Measurements from ENCODE around the gene AP2S1.
"Not testable (repeated sequence)": the region's sequence is repeated elsewhere in the genome, so short reads cannot be mapped to it uniquely, and the experiment has no call there.

The AP2S1 gene

GRCh38 chr19:46887240-46887782, 36.7 kb upstream of the AP2S1 start:
- TF ChIP-seq CTCF (IDR thresholded peaks at IDR 0.05): no peak
- no peak for TF ChIP-seq ZFX (IDR thresholded peaks at IDR 0.05; ENCODE audit: borderline replicate concordance)

GRCh38 chr19:46886546-46887239, 36.0 kb upstream of the AP2S1 start:
- no peak for TF ChIP-seq CTCF (IDR thresholded peaks at IDR 0.05)
- no peak for TF ChIP-seq ZFX (IDR thresholded peaks at IDR 0.05; ENCODE audit: borderline replicate concordance)
- H3K27ac ChIP-seq: no peak overlapping the region

More at GRCh38 chr19:46887240-46887782, 36.7 kb upstream of the AP2S1 start:
- no peak overlapping the region for H3K27ac ChIP-seq

GRCh38 chr19:46885411-46885810, 34.8 kb upstream of the AP2S1 start:
- H3K27ac ChIP-seq: no peak overlapping the region
- no peak for TF ChIP-seq ZFX (IDR thresholded peaks at IDR 0.05; ENCODE audit: borderline replicate concordance)
- TF ChIP-seq CTCF (IDR thresholded peaks at IDR 0.05): no peak

GRCh38 chr19:46882751-46883150, 32.1 kb upstream of the AP2S1 start:
- H3K27ac ChIP-seq: not testable (repeated sequence)

- H3K27ac ChIP-seq: no peak overlapping the region
Observed at GRCh38 chr19:46882034-46882433, 31.4 kb upstream of the AP2S1 start.

GRCh38 chr19:46881092-46881491, 30.4 kb upstream of the AP2S1 start:
- H3K27ac ChIP-seq: no peak overlapping the region
- TF ChIP-seq ZFX (IDR thresholded peaks at IDR 0.05; ENCODE audit: borderline replicate concordance) (no peak), CTCF (IDR thresholded peaks at IDR 0.05) (no peak)

More at GRCh38 chr19:46882034-46882433, 31.4 kb upstream of the AP2S1 start:
- TF ChIP-seq CTCF (IDR thresholded peaks at IDR 0.05) (no peak), ZFX (IDR thresholded peaks at IDR 0.05; ENCODE audit: borderline replicate concordance) (no peak)

- no peak overlapping the region for H3K27ac ChIP-seq
- no peak for TF ChIP-seq CTCF (IDR thresholded peaks at IDR 0.05)
- no peak for TF ChIP-seq ZFX (IDR thresholded peaks at IDR 0.05; ENCODE audit: borderline replicate concordance)
Observed at GRCh38 chr19:46880431-46880830, 29.8 kb upstream of the AP2S1 start.
